Fibroblast of gingiva (primary cell): ENCODE measurements around the gene USP44.
"Not testable (repeated sequence)": the region's sequence is repeated elsewhere in the genome, so short reads cannot be mapped to it uniquely, and the experiment has no call there.

Experiments used
- DNase-seq: peaks from one replicate; pipeline ENCODE4 v3.0.0-alpha.2; 2011; ENCODE audit warnings: low read depth

USP44 gene

DNA sequence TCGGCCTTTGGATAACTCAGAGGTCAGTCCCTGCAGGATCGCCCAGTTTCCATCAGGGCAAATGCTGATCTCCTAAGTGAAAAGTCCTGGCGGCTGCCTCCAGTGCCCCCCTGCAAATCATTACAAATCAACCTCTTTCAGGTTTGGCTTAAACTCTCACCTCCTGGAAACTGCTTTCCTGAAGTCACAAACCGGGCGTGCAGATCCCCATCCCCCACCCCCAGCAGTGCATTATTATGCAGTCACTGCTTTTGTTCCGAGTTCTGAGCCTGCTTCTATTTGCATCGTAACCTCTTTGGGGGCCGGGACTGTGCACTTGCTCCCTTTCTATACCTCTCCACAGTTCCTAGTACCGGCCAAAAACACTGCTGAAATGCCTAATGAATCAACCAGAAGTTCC is at the start of gene USP44:
Gene USP44 (minus strand): TSS at position 172 of the 400 bp plus-strand sequence. CDS start 17,220 bp downstream, outside the sequence.
- no peak for DNase-seq

DNA sequence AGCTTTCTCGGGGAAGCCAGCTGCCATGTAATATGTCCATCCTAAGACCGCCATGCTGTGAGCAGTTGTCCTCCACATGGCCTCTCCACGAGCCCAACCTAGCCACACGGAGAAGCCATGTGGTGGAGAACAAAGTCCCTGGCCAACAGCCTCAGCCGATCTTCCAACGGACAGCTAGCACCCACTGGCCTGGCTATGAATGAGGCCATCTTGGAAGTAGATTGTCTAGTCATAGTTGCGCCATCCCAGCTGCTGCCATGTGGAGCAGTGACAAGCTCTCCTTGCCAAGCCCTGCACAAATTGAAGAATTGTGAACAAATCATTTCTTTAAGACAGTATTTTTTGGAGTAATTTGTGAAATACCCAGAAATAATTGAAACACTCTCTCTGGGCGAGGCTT is 49.3 kb upstream of the USP44 start:
- DNase-seq: no peak

DNA sequence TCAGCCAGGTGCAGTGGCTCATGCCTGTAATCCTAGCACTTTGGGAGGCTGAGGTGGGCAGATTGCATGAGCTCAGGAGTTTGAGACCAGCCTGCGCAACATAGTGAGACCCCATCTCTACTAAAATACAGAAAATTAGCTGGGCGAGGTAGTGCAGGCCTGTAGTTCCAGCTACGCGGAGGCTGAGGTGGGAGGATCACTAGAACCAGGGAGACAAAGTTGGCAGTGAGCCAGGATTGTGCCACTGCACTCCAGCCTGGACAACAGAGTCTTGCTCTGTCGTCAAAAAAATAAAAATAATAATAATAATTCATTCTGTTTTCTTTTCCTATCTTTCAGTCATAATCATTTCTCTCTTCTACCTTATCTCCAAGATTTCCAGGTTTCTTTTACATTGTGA is 48.6 kb upstream of the USP44 start:
- no peak for DNase-seq

DNA sequence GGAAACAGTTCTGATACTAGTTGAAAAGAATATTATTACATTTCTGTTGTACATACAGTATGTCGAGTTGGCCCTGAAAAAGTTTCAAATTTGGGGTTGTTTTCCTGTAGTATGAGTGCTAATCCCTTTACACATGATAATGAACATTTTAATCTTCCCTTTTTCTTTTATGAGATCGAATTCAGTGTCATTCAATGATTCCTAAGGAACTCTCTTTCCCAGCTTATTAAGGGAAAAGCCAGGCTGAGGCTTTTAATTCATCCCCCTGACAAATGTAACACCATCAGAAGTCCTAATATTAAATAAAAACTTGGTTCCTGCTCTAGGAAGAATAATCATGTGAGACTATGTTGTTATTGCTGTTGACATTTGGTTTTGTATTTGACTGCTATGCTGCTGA is 42.9 kb upstream of the USP44 start:
- no peak for DNase-seq

DNA sequence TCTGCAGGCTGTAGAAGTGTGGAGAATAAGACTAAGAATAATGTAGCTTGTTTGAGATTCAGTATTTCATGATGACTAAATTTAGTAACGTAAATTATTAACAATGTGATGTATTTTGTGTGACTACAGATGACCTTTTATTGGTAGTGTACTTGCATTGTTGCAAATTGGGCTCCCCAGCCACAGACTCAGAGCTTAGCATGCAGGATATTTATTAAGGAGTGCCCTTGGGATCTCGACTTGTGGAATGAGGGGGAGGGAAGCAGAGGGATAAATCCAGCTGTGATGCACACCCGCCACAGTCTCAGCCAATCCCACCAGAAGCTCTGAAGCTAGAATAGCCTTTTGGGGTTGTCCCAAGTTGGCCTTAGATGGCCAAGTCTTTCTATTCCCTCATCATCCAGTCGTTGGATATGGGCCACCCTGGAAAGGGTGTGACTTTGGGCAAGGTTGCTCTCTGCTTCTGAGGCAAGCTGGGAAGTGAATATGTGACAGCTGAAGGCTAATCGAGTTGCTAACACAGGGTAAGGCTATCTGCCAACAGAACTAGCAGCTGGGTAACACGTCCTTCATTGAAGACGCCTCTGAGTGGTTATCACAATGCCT is 42.1 kb upstream of the USP44 start:
- no peak for DNase-seq

DNA sequence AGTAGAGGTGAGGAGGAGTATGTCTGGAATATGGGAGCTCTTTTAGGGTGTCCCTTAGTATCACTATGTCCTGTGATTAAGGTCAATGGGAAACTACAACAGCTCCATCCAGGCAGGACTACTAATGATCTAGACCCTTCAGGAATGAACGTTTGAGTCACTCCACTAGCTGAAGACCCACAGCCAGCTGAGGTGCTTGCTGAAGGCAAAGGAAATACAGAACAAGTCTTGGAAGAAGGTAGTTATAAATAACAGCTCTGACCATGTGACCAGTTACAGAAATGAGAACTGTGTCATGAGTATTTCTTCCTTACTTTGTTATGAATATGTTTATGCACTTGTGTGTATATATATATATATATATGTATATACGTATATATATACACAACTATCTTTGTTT is 40.5 kb upstream of the USP44 start:
- DNase-seq: no peak

DNA sequence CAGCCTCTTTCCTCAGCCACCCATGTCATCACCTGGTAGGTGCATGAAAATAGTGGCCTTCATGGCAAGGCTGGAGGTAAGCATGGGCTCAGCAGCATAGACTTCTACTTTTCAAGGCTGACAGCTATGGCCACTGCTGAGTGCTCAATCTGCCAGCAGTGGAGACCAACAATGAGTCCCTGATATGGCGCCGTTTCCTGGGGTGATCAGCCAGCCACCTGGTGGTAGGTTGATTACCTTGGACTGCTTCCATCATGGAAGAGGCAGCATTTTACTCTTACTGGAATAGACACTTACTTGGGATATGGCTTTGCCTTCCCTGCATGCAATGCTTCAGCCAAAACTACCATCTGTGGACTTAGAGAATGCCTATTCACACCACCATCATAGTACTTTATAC is 39.5 kb upstream of the USP44 start:
- no peak for DNase-seq

DNA sequence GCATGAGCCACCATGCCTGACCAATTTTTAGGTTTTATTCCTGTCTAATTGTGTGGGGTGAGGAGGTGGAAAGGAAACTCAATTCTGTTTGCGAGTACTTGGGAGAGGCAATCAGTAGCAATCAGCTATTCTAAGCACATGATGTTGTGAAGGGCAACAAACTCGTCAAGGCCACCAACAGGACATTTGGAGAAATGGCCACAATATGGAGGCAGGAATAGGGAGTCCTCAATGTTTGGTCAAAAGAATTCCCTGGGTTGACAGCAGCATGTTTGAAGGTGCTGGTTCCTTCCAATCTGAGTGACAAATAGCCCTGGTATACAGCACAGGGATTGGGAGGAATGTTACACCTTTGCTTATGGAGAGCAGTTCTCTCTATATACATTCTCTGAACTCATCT is 32.7 kb upstream of the USP44 start:
- no peak for DNase-seq

DNA sequence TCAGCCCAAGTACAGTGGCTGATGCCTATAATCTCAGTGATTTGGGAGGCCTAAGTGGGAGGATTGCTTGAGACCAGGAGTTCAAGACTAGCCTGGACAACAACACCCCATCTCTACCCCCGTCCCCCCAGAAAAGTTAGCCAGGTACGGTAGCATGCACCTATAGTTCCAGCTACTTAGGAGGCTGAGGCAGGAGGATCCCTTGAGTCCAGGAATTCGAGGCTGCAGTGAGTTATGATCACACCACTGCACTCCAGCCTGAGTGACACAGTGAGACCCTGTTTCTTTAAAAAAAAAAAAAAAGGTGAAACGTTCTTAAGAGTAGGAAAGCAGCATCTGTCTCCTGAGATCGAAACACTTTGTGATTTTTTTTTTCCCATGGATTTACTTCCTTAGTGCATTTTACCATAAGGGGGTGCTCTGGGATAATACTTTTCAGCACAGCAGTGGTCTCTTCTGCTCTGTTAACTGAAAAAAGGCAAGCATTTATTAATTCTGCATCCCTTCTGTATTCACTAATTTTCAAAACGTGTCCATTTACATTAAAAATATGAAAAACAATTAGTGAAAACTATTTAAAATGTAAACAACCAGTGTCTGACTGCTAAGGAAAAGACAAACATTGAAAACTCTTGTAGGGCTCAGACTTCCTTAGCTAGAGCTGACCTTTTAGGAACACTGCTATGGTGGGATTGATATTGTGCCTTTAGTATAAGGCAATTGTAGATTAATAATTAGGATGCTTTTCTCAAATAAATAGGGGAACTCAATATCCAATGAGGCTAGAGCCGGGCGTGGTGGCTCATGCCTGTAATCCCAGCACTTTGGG is 31.2 kb upstream of the USP44 start:
- DNase-seq: peak; percentile 25

DNA sequence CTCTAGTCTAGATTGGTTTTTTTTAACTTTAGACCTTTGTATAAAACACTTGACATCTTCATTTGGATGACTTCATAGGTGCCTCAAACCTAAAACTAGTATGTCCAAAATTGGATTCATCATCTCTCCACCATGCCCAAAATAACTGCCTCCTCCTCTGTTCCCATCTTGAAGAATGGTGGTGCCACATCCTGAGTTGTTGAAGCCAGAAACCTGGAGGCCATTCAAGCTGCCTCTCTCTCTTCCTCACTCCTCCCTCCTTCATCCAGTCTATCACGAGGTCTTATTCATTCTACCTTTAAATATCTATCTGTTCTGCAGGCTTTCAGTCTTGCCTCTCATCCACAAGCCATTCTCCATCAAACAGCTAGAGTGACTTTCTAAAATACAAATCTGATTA is 26.5 kb upstream of the USP44 start:
- no peak for DNase-seq

DNA sequence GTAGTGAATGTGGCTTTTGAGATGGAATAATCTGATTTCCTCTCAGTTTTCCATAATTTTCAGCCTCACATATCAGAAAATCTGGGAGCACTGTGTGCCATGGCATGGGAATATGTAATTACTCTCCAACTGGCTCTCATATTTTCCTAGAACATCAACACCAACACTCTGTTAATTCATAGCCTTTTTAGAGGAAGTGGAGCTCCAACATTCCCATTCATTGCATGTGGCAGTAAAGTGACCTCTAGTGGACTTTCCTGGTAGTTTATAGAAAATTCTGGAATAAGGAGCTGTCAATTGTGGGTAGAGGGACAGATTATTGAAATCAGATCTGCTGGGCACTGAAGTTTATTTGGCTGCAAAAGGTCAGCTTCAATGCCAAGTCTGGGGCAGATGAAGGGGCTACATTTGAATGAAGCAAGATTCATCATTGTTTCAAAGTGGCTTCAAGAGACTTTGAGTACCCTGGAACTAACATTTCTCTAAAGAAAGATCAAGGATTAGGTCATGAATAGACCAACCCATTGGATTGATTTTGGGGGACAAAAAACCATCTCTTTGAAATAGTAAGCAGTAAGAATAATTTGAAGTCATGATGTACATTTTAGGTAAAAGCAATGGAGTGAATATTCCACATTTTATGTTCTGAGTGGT is 23.6 kb upstream of the USP44 start:
- DNase-seq: peak; percentile 24

DNA sequence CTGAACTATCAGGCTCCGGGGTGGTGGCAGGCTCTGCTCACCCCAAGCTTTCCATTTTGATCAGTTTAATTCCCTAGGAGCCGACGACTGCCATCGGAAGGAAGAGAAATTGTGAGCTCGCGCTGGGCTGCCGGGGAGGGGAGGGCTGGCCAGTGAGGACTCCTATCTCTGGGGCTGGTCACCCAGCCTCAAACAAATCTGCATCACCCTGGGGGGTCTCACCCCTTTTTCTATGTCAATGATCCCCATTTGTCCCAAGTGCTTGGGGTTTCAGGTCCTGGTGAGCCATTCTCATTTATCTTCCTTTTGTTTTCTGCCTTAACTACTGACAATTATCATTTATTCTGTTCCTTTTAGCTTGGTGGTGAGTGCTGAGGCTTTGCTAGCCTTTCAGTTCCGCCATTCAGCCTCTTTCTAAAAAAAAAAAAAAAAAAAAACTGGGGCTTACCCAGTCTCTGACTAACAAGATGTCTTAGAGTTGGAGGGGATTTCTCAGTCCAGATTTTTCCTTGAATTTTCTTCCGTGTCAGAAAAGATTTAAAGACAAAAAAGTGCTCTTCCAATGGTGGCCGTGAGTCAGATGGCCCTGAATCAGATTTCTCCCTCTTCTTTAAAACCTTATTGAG is 22.8 kb upstream of the USP44 start:
- no peak for DNase-seq

DNA sequence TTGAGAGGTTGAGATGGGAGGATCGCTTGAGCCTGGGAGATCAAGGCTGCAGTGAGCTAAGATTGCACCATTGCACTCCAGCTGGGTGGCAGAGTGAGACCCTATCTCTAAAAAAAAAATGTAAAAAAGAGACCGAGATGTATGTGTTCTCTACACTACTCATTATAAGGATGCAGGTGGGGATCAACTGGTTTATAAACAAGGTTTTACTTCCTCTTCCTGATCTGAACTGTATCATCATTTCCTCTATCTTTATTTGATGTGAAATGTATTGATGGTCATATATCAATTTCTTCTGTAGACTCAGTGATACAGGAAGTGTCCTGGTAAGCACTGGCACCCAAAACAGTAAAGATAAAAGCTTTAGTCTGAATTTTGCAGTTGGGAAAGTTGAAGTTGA is 20.1 kb upstream of the USP44 start:
- no peak for DNase-seq

DNA sequence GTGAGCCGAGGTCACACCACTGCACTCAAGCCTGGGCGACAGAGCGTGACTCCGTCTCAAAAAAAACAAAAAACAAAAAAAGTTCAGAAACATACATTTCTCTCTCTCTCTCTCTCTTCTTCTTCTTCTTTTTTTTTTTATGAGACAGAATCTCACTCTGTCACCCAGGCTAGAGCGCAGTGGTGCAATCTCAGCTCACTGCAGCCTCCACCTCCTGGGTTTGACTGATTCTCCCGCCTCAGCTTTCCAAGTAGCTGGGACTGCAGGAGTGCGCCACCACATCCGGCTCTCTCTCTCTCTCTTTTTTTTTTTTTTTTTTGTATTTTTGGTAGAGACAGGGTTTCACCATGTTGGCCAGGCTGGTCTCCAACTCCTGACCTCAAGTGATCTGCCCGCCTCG is 16.8 kb upstream of the USP44 start:
- DNase-seq: not testable (repeated sequence)

DNA sequence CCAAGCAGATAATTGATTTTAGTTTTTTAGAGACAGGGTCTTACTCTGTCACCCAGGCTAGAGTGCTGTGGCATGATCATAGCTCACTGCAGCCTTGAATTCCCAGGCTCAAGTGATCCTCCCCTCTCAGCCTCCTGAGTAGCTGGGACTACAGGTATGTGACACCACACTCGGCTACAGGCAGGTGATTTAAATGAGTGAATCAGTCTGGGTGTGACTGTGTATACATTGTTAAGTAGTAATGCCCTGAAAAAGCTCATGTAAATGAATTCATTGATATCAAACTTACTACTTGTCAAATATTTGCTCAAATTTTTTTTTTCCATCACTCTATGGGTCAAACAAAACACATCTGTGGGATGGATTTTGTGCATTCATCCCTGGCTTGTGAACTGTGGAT is 6.3 kb upstream of the USP44 start:
- no peak for DNase-seq

DNA sequence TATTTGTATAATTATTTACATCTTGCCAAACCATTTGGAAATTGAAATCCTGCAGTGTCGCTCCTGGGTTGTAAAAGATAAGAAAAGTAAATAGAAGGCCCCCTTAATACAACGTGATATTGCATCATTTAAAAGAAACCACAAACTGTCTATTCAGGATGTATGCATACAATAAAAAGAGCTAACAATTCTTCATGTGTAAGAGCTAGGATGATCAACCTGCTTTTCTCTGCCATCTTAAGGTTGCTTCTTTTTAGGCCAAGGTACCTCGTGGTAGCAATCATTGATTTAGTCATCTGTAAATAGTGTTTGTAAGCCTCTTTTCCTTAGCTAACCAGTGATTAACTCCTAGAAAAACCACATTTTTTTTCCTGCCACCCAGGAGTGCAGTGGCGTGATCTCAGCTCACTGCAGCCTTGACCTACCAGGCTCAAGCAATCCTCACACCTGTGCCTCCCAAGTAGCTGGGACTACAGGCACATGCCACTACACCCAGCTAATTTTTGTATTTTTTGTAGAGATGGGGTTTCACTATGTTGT is 3.3 kb upstream of the USP44 start:
- no peak for DNase-seq

DNA sequence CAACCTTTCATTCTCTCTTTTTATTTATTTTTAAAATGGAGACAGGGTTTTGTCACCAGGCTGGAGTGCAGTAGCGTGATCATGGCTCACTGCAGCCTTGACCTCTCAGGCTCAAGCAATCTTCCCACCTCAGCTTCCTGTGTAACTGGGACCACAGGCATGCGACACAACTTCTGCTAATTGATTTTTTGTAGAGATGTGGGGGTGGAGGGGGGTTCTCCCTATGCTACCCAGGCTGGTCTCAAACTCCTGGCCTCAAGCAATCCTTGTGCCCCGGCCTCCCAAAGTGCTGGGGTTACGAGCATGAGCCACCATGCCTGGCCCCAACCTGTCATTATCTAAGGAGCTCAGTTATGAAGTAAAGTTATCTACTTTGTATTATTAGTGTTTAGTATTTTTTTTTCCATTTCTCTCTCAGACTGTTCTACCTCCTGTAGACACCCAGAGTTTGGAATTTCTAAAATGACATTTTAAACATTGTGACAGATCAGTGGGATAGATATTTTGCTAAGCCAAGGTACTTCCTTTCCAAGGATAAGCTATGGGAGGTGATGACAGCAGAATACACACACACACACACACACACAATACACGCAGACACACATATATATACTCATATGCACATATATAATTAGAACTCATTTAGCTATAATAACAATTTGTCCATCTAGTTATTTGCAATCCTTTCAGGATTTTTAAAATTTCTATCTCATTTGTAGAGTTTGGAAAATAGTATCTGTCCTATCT is 2.1 kb upstream of the USP44 start:
- no peak for DNase-seq

DNA sequence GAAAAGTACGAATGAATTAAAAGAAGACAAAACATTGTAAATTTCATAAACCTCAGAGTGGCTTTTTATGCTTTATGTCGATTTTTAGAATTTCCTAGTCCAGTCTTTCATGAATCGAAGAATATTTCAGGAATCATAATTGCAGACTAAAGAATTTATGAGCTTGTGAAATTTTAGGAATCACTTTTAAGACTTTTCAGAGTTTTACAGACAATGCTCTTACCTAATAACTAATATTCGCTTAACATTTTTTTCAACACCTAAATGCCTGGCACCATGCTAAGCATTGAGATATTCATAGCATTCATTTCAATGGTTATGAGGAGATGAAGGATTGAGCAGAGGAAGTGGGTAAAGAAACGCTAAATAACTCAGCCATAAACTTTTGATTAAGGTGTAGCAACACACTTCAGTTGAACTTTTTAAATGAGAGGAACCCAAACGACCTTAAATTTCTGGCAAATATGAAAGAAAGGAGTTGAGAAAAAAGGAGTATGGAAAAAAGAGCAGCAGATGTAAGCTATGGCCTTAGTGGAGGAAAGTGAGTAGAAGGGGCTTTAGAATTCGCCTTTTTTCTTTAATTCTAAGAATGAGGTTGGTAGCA is 739 bp upstream of the USP44 start:
- no peak for DNase-seq

DNA sequence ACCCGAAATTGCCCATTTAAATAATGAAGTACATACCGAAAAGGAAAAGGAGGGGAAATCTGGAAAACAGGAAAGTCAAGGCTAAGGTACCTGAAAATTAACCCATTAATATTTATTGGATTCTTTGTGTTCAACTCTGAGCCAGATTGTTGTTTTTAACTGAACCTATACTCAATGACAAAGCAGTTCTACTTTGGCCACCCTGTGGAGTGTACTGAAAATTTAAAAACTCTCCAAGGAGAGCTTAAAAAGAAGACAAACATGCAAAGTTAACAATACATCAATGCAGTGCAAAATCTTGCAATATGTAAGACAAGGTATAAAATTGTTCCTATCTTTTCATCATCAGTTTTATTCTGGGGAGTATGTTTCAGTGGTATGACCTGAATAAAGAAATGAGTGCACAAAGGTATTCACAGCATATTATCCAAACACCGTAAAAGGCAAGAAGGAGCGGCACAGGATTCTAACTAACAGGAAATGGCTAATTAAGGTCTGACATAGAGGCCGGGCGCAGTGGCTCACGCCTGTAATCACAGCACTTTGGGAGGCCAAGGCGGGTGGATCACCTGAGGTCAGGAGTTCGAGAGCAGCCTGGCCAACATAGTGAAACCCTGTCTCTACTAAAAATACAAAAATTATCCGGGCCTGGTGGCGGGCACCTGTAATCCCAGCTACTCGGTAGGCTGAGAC is 1.7 kb downstream of the USP44 start:
- no peak for DNase-seq

DNA sequence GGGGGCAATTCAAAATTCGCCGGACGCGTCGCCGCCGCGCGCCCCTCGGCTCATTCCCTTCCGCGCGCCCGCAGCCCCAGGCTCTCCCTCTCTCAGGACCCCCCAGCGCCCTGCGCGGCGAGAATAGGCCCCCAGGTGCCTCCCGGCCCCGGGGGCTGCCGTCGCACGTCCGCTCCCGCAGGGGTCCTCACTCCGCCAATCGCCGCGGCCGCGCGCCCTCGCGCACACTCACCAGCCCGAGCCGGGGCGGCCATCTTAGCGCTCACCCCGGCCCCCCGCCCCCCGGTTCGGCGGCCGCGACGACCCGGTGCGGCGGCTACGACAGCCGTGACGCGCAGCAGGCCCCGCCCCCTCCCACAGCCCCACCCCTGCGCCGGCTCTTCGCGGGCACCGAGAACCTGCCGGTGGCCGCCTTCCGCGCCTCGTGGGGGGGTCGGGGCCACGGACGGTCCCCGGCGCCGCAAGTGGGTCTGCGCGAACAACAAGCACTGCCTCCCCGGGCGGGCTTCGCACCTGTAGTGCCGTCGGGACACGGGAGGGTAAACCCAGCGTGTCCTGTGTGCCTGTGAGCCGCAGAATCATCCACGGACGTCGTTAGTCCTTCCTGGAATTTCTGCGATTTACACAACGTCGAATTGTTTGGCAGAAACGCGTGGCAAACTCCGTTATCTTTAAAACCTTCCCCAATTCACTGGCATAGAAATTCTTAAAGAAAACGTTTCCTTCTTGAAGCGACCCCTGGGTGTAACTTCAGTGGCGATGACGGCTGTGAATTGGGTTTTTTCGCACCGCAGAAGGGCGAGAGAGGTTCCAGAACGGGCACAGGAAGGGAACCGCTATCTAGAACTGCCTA is 2.5 kb downstream of the USP44 start:
- DNase-seq: peak; percentile 21
